Measurements from ENCODE around the gene MITF.

DNA sequence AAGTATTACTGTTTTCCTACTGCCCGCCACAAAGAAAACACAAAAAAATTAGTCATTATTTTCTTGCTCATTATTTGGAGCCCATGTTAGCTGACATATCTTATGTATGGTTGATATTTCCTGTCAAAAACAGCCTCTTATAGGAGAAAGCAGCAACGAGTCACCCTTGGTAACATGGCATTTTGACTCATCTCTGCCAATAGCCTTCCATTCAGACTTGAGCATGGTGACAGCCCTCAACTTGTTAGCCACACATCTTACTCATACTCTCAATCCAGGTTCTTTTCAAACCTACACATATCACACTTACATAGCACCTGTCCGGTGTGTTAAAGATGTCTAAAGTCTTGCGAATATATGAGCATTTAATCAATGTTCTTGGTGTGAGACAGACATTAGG is 150.8 kb downstream of the MITF start:
- TF ChIP-seq CTCF (conservative IDR thresholded peaks at IDR 0.05; ENCODE audit: low read length): no peak
- no peak for TF ChIP-seq EZH2phosphoT487 (IDR thresholded peaks at IDR 0.05; ENCODE audit: borderline replicate concordance, low read depth, low read length)
